Activated CD8-positive, alpha-beta memory T cell treated with anti-CD3 and anti-CD28 coated beads, Interleukin-2, amount 50 U/mL, for 24 hours (primary cell): ENCODE results near the gene NVL.
A peak's percentile ranks its signal among the peaks of the same experiment; 100 is the strongest.
"Not testable (repeated sequence)": the region's sequence is repeated elsewhere in the genome, so short reads cannot be mapped to it uniquely, and the experiment has no call there.

Source experiments
- DNase-seq: peaks from one replicate; pipeline ENCODE4 v3.0.0-alpha.2; 2020; ENCODE audit errors: extremely low read depth

NVL gene

GRCh38 chr1:224235813-224236493, 94.0 kb downstream of the NVL start:
- no peak for DNase-seq

- no peak for DNase-seq
These were observed 96.0 kb downstream of the NVL start for GRCh38 chr1:224234017-224234416.

GRCh38 chr1:224226849-224227502, 103.0 kb downstream of the NVL start:
- DNase-seq: no peak

GRCh38 chr1:224223819-224224714, 105.9 kb downstream of the NVL start:
- no peak for DNase-seq

GRCh38 chr1:224219612-224220059, 110.3 kb downstream of the NVL start:
- DNase-seq: no peak

- DNase-seq: no peak
These were observed 110.9 kb downstream of the NVL start for GRCh38 chr1:224219011-224219611.

GRCh38 chr1:224217655-224218623, 112.0 kb downstream of the NVL start:
- DNase-seq: no peak

- DNase-seq: no peak
These were observed 113.6 kb downstream of the NVL start for GRCh38 chr1:224216382-224216781.

- DNase-seq: no peak
These were observed 116.4 kb downstream of the NVL start for GRCh38 chr1:224213438-224214119.

GRCh38 chr1:224212618-224213061, 117.3 kb downstream of the NVL start:
- no peak for DNase-seq

GRCh38 chr1:224211206-224211962, 118.6 kb downstream of the NVL start:
- DNase-seq: no peak

- DNase-seq: not testable (repeated sequence)
These were observed 123.9 kb downstream of the NVL start for GRCh38 chr1:224205931-224206538.

- peak; percentile 27 for DNase-seq
These were observed 124.5 kb downstream of the NVL start for GRCh38 chr1:224205438-224205840.

- DNase-seq: no peak
These were observed 126.5 kb downstream of the NVL start for GRCh38 chr1:224203243-224204016.

- DNase-seq: no peak
These were observed 128.1 kb downstream of the NVL start for GRCh38 chr1:224201853-224202252.

- no peak for DNase-seq
These were observed 128.6 kb downstream of the NVL start for GRCh38 chr1:224201383-224201782.

GRCh38 chr1:224199679-224200078, 130.3 kb downstream of the NVL start:
- DNase-seq: no peak

- DNase-seq: no peak
These were observed 131.4 kb downstream of the NVL start for GRCh38 chr1:224198572-224198971.
